GM18507 (cell line): ENCODE measurements around the gene FUT8.
A peak's percentile ranks its signal among the peaks of the same experiment; 100 is the strongest.
"Not testable (repeated sequence)": the region's sequence is repeated elsewhere in the genome, so short reads cannot be mapped to it uniquely, and the experiment has no call there.

Experiments
- DNase-seq: peaks from one replicate; pipeline ENCODE4 v3.0.0; 2011; ENCODE audit warnings: low read depth; ENCODE audit not compliant: insufficient read length; ENCODE audit errors: extremely low spot score
- FAIRE-seq: peaks from 2 replicates; lab custom pipeline; 2011; peaks lifted over from hg19 to GRCh38; lab: Jason Lieb, UNC

FUT8 gene

GRCh38 chr14:65588426-65589140, 176.1 kb downstream of the FUT8 start:
- DNase-seq (no peak), FAIRE-seq (no peak)

DNA sequence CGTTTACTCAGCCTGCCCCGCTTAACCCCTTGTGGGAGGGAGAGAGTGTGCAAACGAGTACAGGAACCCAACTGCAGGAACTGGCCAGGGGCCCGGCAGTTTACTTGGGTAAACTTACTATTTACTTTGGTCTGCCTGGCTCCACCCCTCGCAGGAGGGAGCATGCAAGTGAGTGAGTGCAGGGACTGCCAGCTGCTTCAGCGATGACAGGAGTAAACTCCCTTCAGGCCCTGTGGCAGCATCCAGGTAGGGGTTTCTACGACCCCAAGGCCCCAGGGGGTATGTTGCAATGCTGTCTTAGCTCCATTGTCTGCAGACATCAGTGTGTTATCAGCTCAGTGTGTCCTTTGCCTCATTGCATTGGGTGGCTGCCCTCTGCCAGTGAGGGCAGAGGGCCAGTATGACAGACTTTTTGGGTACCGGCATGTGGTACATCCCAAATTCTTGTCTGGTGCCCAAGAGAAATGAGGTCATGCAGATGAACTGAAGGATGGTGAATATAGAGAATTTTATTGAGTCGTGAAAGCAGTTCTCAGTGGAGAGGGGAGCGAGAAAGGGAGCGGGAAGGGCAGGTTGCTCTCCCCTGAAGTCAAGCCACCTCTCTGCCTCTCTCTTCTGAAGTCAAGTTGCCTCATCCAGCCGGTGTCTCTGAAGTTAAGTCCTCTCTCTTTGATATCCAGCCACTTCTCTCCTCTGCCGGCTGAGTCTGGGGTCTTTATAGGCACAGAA, 181.8 kb downstream of the FUT8 start:
- FAIRE-seq, result no peak
- no peak for DNase-seq

DNA sequence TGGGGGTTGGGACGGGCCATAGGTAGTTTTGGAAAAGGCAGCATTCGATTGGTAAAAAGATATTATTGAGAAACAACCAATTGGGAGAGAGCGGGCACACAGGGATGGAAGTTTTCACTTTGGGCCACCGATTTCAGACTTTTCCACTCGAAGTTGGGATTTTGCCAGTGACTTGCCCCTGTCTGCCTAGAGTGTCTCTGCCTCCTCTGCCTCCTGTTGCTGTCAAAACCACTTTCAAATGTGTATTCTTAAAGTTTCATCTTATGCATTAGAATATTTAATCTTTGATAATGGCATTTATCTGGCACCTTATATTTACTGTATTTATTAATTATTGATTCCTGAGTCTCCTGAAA, 182.3 kb downstream of the FUT8 start:
- FAIRE-seq, result no peak
- no peak for DNase-seq

DNA sequence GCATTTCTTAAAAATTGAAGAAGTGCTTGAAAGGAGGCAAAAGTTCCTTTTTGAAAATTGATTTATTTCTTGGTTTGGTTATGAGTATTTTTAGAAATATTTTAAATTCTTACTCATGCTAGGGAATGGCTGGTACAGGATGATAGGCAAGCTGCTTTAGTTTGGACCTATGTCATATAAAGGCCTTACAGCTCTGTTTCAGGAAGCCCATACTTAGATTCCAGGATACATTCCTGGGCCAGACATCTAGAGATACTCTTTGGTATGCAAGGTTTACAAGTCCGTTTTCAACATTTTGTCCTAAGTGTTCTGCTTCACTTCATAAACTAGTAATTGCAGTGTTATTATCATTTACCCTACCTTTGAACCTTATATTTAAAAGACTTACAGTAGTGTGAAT, 186.8 kb downstream of the FUT8 start:
- FAIRE-seq (no peak), DNase-seq (no peak)

DNA sequence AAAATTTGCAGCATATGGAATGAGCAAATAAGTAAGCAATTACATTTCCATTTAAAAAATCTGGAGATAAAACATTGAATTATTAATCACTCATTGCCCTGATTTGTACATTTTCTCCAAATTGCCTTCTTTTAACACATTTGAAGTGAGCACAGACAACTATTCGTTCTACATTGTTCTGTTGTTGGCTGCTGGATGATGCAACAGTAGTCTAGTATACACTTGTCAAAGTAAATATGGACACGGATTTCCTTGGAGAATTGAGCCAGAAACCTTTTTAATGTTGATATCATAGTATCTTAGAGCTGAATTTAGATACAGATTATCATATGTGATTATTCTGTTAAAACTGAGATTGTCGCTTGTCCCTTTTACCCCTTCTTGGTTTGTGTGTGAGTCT, 188.2 kb downstream of the FUT8 start:
- no peak for FAIRE-seq

GRCh38 chr14:65604535-65604934, 192.0 kb downstream of the FUT8 start:
- no peak for FAIRE-seq
- no peak for DNase-seq

More for the DNA sequence above, 188.2 kb downstream of the FUT8 start:
- DNase-seq, result no peak

- FAIRE-seq (no peak), DNase-seq (no peak)
Observed at GRCh38 chr14:65604936-65605335, 192.4 kb downstream of the FUT8 start.

DNA sequence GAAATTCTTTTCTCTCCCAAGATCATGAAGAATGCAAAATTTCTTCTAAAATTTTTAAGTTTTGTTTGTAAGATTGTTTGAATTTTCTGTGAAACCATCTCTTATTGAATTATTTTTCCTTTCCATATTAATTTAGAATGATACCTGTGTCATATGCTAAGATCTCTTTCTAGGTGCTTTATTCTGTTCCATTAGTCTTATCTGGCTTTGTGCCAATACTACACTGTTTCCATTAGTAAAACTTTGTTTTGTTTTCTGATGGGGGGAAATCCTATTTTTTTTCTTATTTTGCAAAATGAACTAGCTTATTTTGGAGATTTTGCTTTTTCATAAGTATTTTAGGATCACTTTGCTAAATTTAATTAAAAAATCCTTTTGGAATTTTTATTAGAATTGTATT, 193.9 kb downstream of the FUT8 start:
- no peak for FAIRE-seq
- DNase-seq, result no peak

- DNase-seq (no peak), FAIRE-seq (no peak)
Observed at GRCh38 chr14:65613131-65613650, 200.7 kb downstream of the FUT8 start.

DNA sequence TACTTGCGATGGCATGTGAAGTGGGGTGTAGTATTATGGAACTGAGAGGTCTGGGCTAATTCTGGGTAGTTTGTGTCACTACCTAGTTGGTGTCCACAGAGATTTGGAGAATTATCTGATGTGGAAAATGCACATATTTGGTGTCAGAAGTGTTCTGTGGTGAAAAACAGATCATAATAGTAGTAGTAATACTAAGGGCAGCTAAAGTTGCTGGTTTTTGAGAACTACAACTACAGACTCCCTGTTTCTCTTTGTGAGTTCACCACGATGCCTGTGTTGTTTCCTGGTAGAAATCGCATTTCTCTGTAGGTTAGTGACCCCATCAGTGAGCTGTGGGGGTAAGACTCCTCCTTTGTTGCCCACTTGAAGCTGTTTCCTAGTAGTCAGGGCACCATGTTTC, 206.5 kb downstream of the FUT8 start:
- DNase-seq (no peak), FAIRE-seq (no peak)

DNA sequence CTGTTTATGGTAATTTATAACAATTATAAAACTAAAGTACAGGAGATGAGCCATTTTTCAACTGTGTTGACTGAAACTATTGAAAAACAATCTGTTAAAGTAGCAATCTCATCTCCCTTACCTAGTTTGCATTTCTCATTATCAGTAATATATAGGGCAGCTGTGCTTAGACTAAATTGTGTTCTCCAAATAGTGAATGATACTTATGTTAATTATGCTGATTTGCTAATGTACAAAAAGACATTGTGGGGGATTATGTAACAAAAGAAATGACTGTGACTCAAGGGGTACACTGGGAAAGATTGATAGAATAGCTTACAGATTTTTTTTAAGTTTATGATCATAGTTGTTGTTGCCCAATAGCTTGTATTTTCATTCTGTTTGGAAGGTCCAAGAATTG, 207.7 kb downstream of the FUT8 start:
- FAIRE-seq (peak; percentile 12), DNase-seq (no peak)

- DNase-seq, result no peak
- FAIRE-seq, result no peak
Observed at GRCh38 chr14:65622703-65623102, 210.2 kb downstream of the FUT8 start.

GRCh38 chr14:65623759-65624158, 211.2 kb downstream of the FUT8 start:
- no peak for DNase-seq
- no peak for FAIRE-seq

DNA sequence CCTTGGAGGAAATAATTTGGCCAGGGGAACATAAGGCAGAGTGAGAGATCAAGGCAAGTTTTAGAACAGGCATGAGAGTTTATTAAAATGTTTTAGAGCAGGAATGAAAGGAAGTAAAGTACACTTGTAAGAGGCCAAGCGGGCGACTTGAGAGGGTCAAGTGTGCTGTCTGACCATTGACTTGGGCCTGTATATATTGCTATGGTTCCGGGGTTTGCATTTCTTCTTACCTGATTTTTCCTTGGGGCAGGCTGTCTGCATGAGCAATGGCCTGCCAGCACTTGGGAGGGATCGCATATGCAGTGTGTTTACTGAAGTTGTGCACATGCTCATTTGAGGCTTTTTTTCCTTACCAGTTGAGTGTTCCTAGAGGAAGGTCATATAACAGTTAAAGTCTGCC, 214.8 kb downstream of the FUT8 start:
- no peak for DNase-seq
- FAIRE-seq, result no peak

GRCh38 chr14:65628664-65629063, 216.1 kb downstream of the FUT8 start:
- DNase-seq (no peak), FAIRE-seq (no peak)

- peak; percentile 2 for DNase-seq
- FAIRE-seq, result peak; percentile 79
Observed at GRCh38 chr14:65631040-65631439, 218.5 kb downstream of the FUT8 start.

- no peak for FAIRE-seq
- no peak for DNase-seq
Observed at GRCh38 chr14:65632487-65632886, 220.0 kb downstream of the FUT8 start.

- not testable (repeated sequence) for FAIRE-seq, DNase-seq
Observed at GRCh38 chr14:65633666-65634065, 221.1 kb downstream of the FUT8 start.

DNA sequence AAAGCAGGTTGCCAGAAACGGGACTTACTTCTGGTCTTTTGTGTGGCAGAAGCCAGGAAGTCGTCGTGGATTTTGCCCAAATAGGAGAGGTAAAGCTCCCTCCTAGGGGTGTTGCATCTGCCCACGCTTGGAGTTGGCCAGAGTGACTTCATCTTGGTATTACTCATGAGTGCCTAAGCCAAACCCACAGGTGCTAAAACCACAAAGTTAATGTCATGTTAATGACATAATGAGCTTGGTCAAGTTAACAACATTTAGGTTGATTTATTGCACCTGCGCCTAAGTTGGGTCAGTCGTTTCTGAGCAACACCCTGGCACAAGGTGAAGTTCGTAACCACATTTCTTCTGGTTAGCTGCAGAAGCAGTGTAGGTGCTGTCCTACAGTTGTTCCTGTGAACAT, 225.2 kb downstream of the FUT8 start:
- FAIRE-seq, result peak; percentile 92
- DNase-seq, result peak; percentile 38

DNA sequence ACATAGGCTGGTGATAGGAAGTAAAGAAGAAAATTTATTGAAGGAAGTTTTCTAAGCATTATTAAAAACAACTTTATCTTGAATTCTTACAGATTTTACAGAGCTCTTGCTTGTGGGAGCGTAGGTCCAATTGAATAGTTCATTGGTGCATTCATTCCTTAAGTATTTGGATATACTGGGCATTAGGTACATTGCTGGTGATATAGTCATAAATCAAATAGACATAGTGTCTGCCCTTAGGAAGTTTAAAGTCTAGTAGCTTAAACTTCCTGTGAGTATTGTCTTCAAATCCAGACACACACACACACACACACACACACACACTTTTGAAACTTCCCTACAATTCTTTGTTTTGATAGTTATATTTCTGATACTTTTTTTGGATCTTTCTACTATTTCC, 226.7 kb downstream of the FUT8 start:
- DNase-seq (no peak), FAIRE-seq (no peak)

DNA sequence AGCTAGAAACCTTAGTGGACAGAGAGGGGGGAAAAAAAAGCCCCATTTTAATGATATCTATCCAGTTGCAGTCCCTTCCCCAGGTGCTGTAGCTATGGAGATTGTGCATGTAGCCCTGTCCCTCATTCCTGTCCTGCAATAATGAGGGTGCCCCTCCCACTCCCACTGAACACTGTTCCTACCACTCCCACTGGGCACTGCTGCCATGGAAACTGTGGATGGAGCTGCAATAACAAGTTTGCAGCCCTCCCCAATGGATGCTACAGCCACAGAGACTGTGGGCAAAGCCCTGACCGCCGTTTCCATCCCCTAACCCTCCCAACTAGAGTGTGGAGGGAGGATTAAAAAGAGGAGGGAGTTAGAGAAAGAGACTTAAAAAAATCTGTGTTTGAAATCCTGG, 238.3 kb downstream of the FUT8 start:
- FAIRE-seq, result no peak
- no peak for DNase-seq
